Transverse colon (tissue), 4 donors: ENCODE results near the gene ZNF580. TPM values are rescaled to one million over a fixed set of nuclear protein-coding genes. Genes with fewer than 3 reads are reported as not detected.
A peak's percentile ranks its signal among the peaks of the same experiment; 100 is the strongest.

ENCODE experiments used
- DNase-seq: peaks from one replicate; pipeline ENCODE4 v3.0.0-alpha.2; 2019
- H3K27ac ChIP-seq, 4 donors: fragments of 200-600 bp; sonication (generic); 2 replicates each; pipeline ENCODE4 v1.5.1; 2016 to 2018; ENCODE audit warnings: inconsistent platforms in 4 of 4
- H3K27me3 ChIP-seq: fragments of 200-600 bp; sonication (generic); 2 replicates; pipeline ENCODE4 v1.5.1; 2017; ENCODE audit warnings: inconsistent platforms
- H3K36me3 ChIP-seq, 4 donors: fragments of 200-600 bp; sonication (generic); 2 replicates each; pipeline ENCODE4 v1.5.1; 2017 to 2019; ENCODE audit warnings: inconsistent platforms in 4 of 4
- H3K4me1 ChIP-seq, 4 donors: fragments of 200-600 bp; sonication (generic); 2 replicates each; pipeline ENCODE4 v1.5.1; 2017 to 2020; ENCODE audit warnings: inconsistent platforms in 4 of 4
- H3K4me3 ChIP-seq, 4 donors: fragments of 200-600 bp; sonication (generic); 1 replicate in 1 of 4; 2 replicates in 3 of 4; pipeline versions ENCODE4 v1.5.1 to v1.6.1; 2017 to 2019; ENCODE audit warnings: inconsistent platforms in 4 of 4
- H3K9me3 ChIP-seq, 2 donors: fragments of 200-600 bp; sonication (generic); 2 replicates each; pipeline ENCODE4 v1.5.1; 2017 to 2019; ENCODE audit warnings: inconsistent platforms in 2 of 2
- EP300 ChIP-seq: sonication (generic); formaldehyde crosslinking; IDR thresholded peaks from one replicate; pipeline ENCODE4 v1.6.1; 2017; ENCODE audit warnings: antibody characterized with exemption, low read depth
- POLR2A ChIP-seq: fragments of 450-650 bp; IDR thresholded peaks from one replicate; pipeline ENCODE4 v1.6.1; 2016; ENCODE audit warnings: antibody characterized with exemption, mild to moderate bottlenecking, moderate library complexity
- POLR2AphosphoS5 ChIP-seq, 3 donors: sonication (generic); formaldehyde crosslinking; IDR thresholded peaks; one replicate each; pipeline ENCODE4 v1.6.1; 2016; ENCODE audit warnings: antibody characterized with exemption in 3 of 3
- WGBS, 2 donors: methylation state at CpG; one replicate each; pipeline ENCODE4 v1.1.5; 2018; ENCODE audit warnings: low coverage in 1 of 2; 5-methylcytosine and 5-hydroxymethylcytosine counted together
- in situ Hi-C, 4 donors: fragments of 200-750 bp; cut with MboI; loops; one replicate each; pipeline versions ENCODE4 v1.15.0 to v1.15.1; 2017; ENCODE audit warnings: low sequenced_read_pairs in 3 of 4, low pct_ligation_motif_present in 1 of 4, low pct_unique_long_range_greater_than_20kb in 1 of 4
- intact Hi-C: fragments of 100-400 bp; cut with DNase I; formaldehyde crosslinking; loops from one replicate; pipeline ENCODE4 v1.15.1; 2023; ENCODE audit warnings: low total_unique reads
- total RNA-seq, 4 donors: library from RNA; depleted of rRNA; stranded (reverse); fragments of >200 nt; gene quantifications; one replicate each; pipeline ENCODE4 v1.1.0, GENCODE V29; 2016
- TF ChIP-seq, protein P1 (sequence below), 5 experiments: fragments of 200-600 bp in 3 of 5; fragments of 450-650 bp in 2 of 5; sonication (generic) in 3 of 5; IDR thresholded peaks; 1 replicate in 2 of 5; 2 replicates in 3 of 5; pipeline ENCODE4 v1.5.1; 2016 to 2017; ENCODE audit warnings: antibody characterized with exemption in 5 of 5, inconsistent platforms in 3 of 5, mild to moderate bottlenecking in 2 of 5, moderate library complexity in 1 of 5

Gene ZNF580
- total RNA-seq, 4 donors from 2014 or later = 15.2 to 154 (median 25.7) TPM

DNA sequence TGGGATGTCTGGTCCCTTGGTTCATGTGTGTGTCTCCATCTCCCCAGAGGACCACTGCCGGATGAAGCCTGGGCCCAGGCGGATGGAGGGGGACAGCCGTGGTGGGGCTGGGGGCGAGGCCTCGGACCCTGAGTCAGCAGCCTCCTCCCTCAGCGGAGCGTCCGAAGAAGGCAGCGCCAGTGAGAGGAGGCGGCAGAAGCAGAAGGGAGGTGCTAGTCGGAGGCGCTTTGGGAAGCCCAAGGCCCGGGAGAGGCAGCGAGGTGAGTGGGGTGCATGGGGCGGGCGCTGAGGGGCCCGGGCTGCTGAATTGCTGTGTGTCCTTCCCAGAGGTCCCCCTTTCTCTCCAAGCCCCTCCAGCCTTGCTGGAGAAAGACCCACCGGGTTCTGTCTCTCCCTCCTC, 10.4 kb downstream of the ZNF580 start:
- intact Hi-C loops = loop anchor here (10.0 kb wide), 1 partner anchor 266 kb away; the partner anchor contains the start of genes RPL28 and TMEM238
- in situ Hi-C loops = no loop called here

GRCh38 chr19:55652311-55653128, 11.7 kb downstream of the ZNF580 start:
- H3K27ac ChIP-seq = peak overlapping the region; percentile 93 to 100 (median 99)
- H3K36me3 ChIP-seq = no peaks in the 10 kb centered on the region
- peaks cover 24 to 45% (median 37%) of the 10 kb centered on the region in 4 donors for H3K4me1 ChIP-seq
- H3K4me3 ChIP-seq = no peak overlapping the region
- H3K27me3 ChIP-seq = no peaks in the 10 kb centered on the region
- intact Hi-C loops (loop anchor here (2.0 to 10.0 kb wide), 2 partner anchors 20 to 268 kb away; partner anchors contain the start of genes RPL28 and TMEM238), in situ Hi-C loops (no loop called here)
- no peak for DNase-seq
- no peaks in the 10 kb centered on the region for H3K9me3 ChIP-seq
- TF ChIP-seq EP300 = no peak
- 77 to 85% methylated on average over 21 to 71 of the region's 71 CpGs for WGBS, 2 donors

More for the DNA sequence above, 10.4 kb downstream of the ZNF580 start:
- DNase-seq = no peak
- 92% methylated on average over 18 of the region's 18 CpGs; no CpG with 5 or more reads in 1 of the 2 donors for WGBS, 2 donors
- Histone ChIP-seq H3K4me1 (peaks cover 18 to 39% (median 32%) of the 10 kb centered on the region in 4 donors), H3K27ac (no peak overlapping the region), H3K9me3 (no peaks in the 10 kb centered on the region), H3K4me3 (no peak overlapping the region), H3K36me3 (no peaks in the 10 kb centered on the region), H3K27me3 (no peaks in the 10 kb centered on the region)
- no peak for TF ChIP-seq POLR2A
- TF ChIP-seq, protein P1, sequence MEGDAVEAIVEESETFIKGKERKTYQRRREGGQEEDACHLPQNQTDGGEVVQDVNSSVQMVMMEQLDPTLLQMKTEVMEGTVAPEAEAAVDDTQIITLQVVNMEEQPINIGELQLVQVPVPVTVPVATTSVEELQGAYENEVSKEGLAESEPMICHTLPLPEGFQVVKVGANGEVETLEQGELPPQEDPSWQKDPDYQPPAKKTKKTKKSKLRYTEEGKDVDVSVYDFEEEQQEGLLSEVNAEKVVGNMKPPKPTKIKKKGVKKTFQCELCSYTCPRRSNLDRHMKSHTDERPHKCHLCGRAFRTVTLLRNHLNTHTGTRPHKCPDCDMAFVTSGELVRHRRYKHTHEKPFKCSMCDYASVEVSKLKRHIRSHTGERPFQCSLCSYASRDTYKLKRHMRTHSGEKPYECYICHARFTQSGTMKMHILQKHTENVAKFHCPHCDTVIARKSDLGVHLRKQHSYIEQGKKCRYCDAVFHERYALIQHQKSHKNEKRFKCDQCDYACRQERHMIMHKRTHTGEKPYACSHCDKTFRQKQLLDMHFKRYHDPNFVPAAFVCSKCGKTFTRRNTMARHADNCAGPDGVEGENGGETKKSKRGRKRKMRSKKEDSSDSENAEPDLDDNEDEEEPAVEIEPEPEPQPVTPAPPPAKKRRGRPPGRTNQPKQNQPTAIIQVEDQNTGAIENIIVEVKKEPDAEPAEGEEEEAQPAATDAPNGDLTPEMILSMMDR (IDR thresholded peaks at IDR 0.05) = no peak
- no peak for TF ChIP-seq POLR2AphosphoS5 (IDR thresholded peaks at IDR 0.05)
- no peak for TF ChIP-seq EP300

DNA sequence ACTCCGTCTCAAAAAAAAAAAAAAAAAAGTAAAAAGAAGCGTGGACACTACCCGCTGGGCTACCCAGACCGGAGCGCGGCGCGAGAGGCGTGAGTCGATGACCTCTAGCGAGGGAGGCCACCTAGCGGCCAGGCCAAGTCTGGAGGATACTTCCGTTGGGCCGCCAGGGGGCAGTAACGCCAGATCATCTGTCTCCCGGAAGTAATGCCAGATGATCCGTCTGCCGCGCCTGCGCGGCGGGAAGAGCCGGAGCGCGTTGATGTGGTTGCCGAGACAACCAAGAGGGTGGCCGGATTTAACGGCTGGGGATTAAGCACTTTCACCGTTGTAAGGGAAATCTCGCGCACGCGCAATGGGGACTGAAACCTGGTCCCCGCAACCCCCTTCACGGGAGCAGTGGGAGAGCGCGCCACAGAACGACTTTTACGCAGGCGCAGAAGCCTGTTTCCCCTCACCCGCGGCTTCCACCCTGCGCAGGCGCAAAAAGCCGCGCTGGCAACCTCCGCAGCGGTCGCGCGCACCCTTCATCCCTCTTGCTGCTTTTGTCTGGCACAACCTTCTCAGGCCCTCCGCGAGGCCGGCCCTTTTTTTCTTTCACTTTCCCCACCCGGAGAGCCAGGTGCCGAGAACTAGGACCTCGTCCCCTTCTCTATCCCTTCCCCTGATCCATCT, 13.0 kb downstream of the ZNF580 start:
- intact Hi-C loops (loop anchor here (2.0 to 10.0 kb wide), 2 partner anchors 21 to 269 kb away; partner anchors contain the start of genes RPL28 and TMEM238), in situ Hi-C loops (no loop called here)
- Histone ChIP-seq H3K27ac (peak overlapping the region; percentile 93 to 100 (median 99)), H3K27me3 (no peaks in the 10 kb centered on the region), H3K9me3 (no peaks in the 10 kb centered on the region), H3K36me3 (no peaks in the 10 kb centered on the region), H3K4me3 (peak overlapping the region; percentile 64 to 93 (median 79)), H3K4me1 (peaks cover 33 to 49% (median 41%) of the 10 kb centered on the region in 4 donors)
- TF ChIP-seq POLR2A (peak; percentile 92), POLR2AphosphoS5 (IDR thresholded peaks at IDR 0.05) (peak; percentile 55 to 93 (median 92)), EP300 (no peak)
- TF ChIP-seq, protein P1 (IDR thresholded peaks at IDR 0.05) = peak; percentile 97 to 100 (median 99)
- DNase-seq = peak; percentile 99
- WGBS, 2 donors = 0 to 1% methylated on average over 1 to 57 of the region's 57 CpGs

DNA sequence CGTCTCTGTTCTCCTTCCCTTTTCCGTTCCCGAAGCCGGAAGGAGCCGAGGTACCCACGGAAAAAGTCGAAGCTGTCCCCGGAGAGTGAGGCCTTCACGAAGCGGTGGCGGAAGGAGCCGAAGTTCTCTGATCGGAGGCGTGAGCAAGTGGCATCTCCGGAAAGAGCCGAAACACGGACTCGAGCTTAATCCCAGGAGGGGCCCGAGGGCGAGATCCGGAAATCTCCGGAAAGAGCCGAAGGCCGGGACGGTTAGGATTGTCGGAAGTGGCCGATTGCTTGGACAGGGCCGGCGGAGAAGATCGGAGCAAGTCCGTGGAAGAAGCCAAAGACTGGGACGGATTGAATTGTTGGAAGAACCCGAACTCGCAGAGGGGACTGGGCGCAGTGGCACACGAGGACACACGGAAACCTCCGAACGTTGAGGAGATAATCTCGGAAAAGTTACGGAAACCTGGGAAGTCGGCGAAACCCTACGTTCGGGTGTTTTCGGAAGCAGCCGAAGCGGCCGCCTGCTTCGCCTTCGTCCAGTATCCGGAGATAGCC, 13.6 kb downstream of the ZNF580 start:
- DNase-seq = peak; percentile 99
- Histone ChIP-seq H3K36me3 (no peaks in the 10 kb centered on the region), H3K27ac (peak overlapping the region; percentile 93 to 100 (median 99)), H3K4me1 (peaks cover 34 to 49% (median 39%) of the 10 kb centered on the region in 4 donors), H3K27me3 (no peaks in the 10 kb centered on the region), H3K4me3 (peak overlapping the region; percentile 64 to 93 (median 79)), H3K9me3 (no peaks in the 10 kb centered on the region)
- TF ChIP-seq, protein P1 (IDR thresholded peaks at IDR 0.05) = no peak
- TF ChIP-seq EP300 (no peak), POLR2A (no peak), POLR2AphosphoS5 (IDR thresholded peaks at IDR 0.05) (no peak)
- intact Hi-C loops = loop anchor here (10.0 kb wide), 1 partner anchor 270 kb away; the partner anchor contains the start of genes RPL28 and TMEM238
- WGBS, 2 donors = 0 to 1% methylated on average over 1 to 51 of the region's 52 CpGs
- in situ Hi-C loops = no loop called here
